ENCODE measurements around the gene NXPH1. TPM values are rescaled to one million over a fixed set of nuclear protein-coding genes. Genes with fewer than 3 reads are reported as not detected.

The NXPH1 gene
- total RNA-seq, 1 donor: not detected

DNA sequence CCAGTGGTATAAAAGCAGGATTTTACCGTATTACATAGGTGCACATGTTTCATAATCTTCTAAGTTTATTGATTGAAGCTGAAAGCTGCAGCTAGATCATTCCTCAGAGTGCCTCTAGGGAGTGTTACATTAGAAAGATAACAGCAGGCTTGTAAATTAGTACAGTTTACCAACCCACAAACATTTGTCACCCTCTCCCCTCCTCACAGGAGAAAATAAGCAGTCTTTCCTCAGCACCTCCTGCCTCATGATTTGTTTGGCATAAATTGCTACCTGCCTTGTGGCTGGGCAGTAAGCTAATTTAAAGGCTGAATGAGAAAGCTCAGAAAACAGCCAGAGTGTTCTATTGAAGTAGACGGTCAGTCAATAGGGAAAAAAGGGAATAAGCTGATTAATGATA is 74.2 kb downstream of the NXPH1 start:
- Histone ChIP-seq H3K27ac (ENCODE audit: low read depth, low read length) (no peak overlapping the region), H3K36me3 (ENCODE audit: insufficient read depth, low read length) (no peaks in the 10 kb centered on the region), H3K79me2 (ENCODE audit: insufficient read depth, low read length) (no peaks in the 10 kb centered on the region), H3K4me3 (ENCODE audit: insufficient read depth, low read length) (no peak overlapping the region), H3K4me1 (ENCODE audit: insufficient read depth, low read length) (no peaks in the 10 kb centered on the region), H3K4me2 (ENCODE audit: insufficient read depth, low read length) (no peak overlapping the region), H3K27me3 (ENCODE audit: insufficient read depth, low read length) (no peaks in the 10 kb centered on the region), H2AFZ (ENCODE audit: low read length) (no peak overlapping the region), H4K20me1 (ENCODE audit: insufficient read depth, low read length) (no peaks in the 10 kb centered on the region), H3K9me3 (ENCODE audit: low read depth, low read length) (peaks cover 4% of the 10 kb centered on the region)
- DNase-seq (ENCODE audit: insufficient read length, low spot score, missing footprints): no peak
- TF ChIP-seq, protein P1, sequence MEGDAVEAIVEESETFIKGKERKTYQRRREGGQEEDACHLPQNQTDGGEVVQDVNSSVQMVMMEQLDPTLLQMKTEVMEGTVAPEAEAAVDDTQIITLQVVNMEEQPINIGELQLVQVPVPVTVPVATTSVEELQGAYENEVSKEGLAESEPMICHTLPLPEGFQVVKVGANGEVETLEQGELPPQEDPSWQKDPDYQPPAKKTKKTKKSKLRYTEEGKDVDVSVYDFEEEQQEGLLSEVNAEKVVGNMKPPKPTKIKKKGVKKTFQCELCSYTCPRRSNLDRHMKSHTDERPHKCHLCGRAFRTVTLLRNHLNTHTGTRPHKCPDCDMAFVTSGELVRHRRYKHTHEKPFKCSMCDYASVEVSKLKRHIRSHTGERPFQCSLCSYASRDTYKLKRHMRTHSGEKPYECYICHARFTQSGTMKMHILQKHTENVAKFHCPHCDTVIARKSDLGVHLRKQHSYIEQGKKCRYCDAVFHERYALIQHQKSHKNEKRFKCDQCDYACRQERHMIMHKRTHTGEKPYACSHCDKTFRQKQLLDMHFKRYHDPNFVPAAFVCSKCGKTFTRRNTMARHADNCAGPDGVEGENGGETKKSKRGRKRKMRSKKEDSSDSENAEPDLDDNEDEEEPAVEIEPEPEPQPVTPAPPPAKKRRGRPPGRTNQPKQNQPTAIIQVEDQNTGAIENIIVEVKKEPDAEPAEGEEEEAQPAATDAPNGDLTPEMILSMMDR (IDR thresholded peaks at IDR 0.05; ENCODE audit: extremely low read depth, low read depth, low read length): no peak

DNA sequence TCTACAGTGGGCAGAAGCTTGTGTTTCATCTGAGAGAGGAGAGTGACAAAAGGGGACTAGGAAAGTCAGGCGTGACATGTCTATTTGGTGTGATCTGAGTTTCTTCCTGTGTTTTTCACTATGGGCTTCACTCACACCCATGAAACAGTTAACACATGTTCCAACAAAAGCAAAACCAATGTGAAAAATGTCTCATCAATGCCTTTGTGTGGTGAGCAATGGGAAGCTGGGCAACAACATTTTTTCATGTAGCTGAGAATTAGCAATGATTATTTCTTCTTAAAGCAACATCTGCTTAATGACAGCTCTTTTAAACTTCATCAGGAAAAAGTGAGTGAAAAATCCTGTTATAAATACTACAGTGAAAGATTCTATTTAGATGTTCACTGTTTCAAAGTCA is 76.2 kb downstream of the NXPH1 start:
- no peaks in the 10 kb centered on the region for H3K36me3 ChIP-seq (ENCODE audit: insufficient read depth, low read length)
- H3K27me3 ChIP-seq (ENCODE audit: insufficient read depth, low read length): no peaks in the 10 kb centered on the region
- no peaks in the 10 kb centered on the region for H3K4me1 ChIP-seq (ENCODE audit: insufficient read depth, low read length)
- no peaks in the 10 kb centered on the region for H4K20me1 ChIP-seq (ENCODE audit: insufficient read depth, low read length)
- H3K27ac ChIP-seq (ENCODE audit: low read depth, low read length): no peak overlapping the region
- H2AFZ ChIP-seq (ENCODE audit: low read length): no peak overlapping the region
- TF ChIP-seq, protein P1 (IDR thresholded peaks at IDR 0.05; ENCODE audit: extremely low read depth, low read depth, low read length): no peak
- DNase-seq (ENCODE audit: insufficient read length, low spot score, missing footprints): no peak
- no peaks in the 10 kb centered on the region for H3K79me2 ChIP-seq (ENCODE audit: insufficient read depth, low read length)
- H3K4me3 ChIP-seq (ENCODE audit: insufficient read depth, low read length): no peak overlapping the region
- H3K9me3 ChIP-seq (ENCODE audit: low read depth, low read length): peaks cover 4% of the 10 kb centered on the region
- no peak overlapping the region for H3K4me2 ChIP-seq (ENCODE audit: insufficient read depth, low read length)

DNA sequence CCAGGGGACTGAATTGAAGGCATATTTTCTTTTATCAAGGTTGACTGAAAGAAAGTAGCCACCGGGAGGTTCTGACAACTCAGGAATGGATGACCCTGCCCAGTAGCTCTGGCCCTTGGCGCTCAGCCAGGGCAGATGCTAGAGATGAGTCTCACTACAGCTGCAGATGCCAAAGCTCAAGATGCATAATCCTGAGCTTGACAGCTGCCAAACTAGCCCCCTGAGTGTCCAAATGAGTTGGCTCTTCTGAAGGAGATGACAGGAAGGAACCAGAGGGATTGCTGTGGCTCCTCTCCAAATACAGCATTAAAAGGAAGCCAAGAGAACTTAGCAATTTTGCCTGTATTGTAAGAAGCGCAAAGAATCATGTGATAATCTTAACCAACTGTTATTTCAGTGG is 78.4 kb downstream of the NXPH1 start:
- H3K36me3 ChIP-seq (ENCODE audit: insufficient read depth, low read length): no peaks in the 10 kb centered on the region
- no peak overlapping the region for H3K4me3 ChIP-seq (ENCODE audit: insufficient read depth, low read length)
- DNase-seq (ENCODE audit: insufficient read length, low spot score, missing footprints): no peak
- no peak overlapping the region for H3K4me2 ChIP-seq (ENCODE audit: insufficient read depth, low read length)
- TF ChIP-seq, protein P1 (IDR thresholded peaks at IDR 0.05; ENCODE audit: extremely low read depth, low read depth, low read length): no peak
- H2AFZ ChIP-seq (ENCODE audit: low read length): no peak overlapping the region
- no peaks in the 10 kb centered on the region for H4K20me1 ChIP-seq (ENCODE audit: insufficient read depth, low read length)
- no peaks in the 10 kb centered on the region for H3K79me2 ChIP-seq (ENCODE audit: insufficient read depth, low read length)
- H3K27me3 ChIP-seq (ENCODE audit: insufficient read depth, low read length): no peaks in the 10 kb centered on the region
- no peak overlapping the region for H3K27ac ChIP-seq (ENCODE audit: low read depth, low read length)
- H3K4me1 ChIP-seq (ENCODE audit: insufficient read depth, low read length): no peaks in the 10 kb centered on the region
- no peaks in the 10 kb centered on the region for H3K9me3 ChIP-seq (ENCODE audit: low read depth, low read length)

DNA sequence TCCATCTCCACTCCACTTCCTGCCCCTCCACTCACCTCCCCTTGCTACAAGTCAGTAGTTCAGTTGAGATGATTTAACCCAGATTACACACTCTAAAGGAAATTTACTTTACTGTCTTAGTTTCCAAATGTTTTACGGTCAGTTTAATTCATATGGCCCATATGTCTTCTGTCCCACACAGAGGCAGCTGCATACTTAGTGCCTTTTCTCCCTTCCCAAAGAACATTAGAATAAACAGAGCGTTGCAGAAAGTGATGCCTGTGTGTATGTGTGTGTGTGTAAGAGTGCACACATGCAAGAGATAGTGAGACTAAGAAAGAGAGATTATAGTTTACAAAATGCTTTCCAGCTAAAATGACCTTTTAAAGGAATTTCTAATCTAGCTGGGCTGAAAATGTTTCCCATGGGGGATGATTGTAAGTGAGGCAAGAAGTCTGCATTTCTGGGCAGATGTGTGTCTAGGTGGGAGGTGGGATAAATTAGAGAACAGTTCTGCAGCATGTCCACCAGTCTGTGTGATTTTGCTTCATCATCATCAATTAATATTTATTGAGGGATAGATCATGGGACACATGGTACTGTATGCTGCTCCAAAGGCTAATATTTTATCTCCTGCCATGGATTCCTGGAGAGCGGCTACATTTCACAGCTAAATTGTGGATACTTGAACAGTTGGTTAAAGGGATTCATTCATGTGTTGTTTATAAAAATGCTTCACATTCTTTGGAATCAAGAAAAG is 81.5 kb downstream of the NXPH1 start:
- Histone ChIP-seq H4K20me1 (ENCODE audit: insufficient read depth, low read length) (no peaks in the 10 kb centered on the region), H3K36me3 (ENCODE audit: insufficient read depth, low read length) (no peaks in the 10 kb centered on the region), H3K9me3 (ENCODE audit: low read depth, low read length) (no peaks in the 10 kb centered on the region), H2AFZ (ENCODE audit: low read length) (no peak overlapping the region), H3K27ac (ENCODE audit: low read depth, low read length) (no peak overlapping the region), H3K4me2 (ENCODE audit: insufficient read depth, low read length) (no peak overlapping the region), H3K4me3 (ENCODE audit: insufficient read depth, low read length) (no peak overlapping the region), H3K79me2 (ENCODE audit: insufficient read depth, low read length) (no peaks in the 10 kb centered on the region), H3K27me3 (ENCODE audit: insufficient read depth, low read length) (no peaks in the 10 kb centered on the region), H3K4me1 (ENCODE audit: insufficient read depth, low read length) (no peaks in the 10 kb centered on the region)
- DNase-seq (ENCODE audit: insufficient read length, low spot score, missing footprints): no peak
- TF ChIP-seq, protein P1 (IDR thresholded peaks at IDR 0.05; ENCODE audit: extremely low read depth, low read depth, low read length): no peak

All from osteoblast (primary cell).